ENCODE data around the gene IFNAR2. TPM values are rescaled to one million over a fixed set of nuclear protein-coding genes. Genes with fewer than 3 reads are reported as not detected.

Gene IFNAR2
- 10 to 100 TPM; 41.4 to 61.7 (median 50.8) TPM for polyA plus RNA-seq (ENCODE audit: low read depth in 6 of 6)

DNA sequence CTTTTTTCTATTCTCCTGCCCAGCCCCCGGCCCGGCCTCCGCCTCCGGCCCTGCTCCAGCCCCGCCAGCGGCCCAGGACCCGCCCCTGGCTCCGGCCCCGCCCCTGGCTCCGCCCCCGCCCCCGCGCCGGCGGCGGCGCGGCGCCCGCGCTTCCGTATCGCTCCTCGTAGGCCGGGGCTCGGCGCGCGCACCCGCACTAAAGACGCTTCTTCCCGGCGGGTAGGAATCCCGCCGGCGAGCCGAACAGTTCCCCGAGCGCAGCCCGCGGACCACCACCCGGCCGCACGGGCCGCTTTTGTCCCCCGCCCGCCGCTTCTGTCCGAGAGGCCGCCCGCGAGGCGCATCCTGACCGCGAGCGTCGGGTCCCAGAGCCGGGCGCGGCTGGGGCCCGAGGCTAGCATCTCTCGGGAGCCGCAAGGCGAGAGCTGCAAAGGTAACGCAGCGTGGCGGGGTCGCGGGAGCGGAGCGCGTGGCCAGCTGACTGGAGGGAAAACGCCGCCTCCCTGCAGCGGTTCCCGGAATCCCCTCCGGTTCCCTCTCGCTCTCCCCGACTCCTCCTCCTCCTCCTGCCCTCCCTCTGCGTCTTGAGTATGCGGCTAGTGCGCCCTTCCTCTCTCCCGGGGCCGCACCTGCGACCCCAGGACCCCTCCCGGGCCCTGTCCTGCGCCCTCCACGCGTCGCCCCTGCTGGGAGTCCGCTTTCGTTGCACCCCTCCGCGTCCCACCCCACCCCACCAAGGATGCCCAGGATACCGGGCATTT, at the start of gene IFNAR2:
Gene IFNAR2, plus strand, starts transcription at position 155 of the 761 bp plus-strand sequence. CDS start 11,985 bp downstream, outside the sequence.
- Mint-ChIP-seq H3K4me1 (peaks cover 36 to 49% (median 43%) of the 10 kb centered on the region in 3 donors), H3K36me3 (peaks cover 7 to 10% of the 10 kb centered on the region in 2 donors), H3K27ac (peak within 1 kb of the TSS; percentile 75 to 96 (median 92)), H3K27me3 (no peaks in the 10 kb centered on the region), H3K9me3 (no peaks in the 10 kb centered on the region), H3K4me3 (peak within 1 kb of the TSS; percentile 90 to 98 (median 92))
- peak; percentile 68 for DNase-seq
- peak; percentile 87 to 90 for ATAC-seq (ENCODE audit: low read depth in 2 of 2)

GRCh38 chr21:33185852-33186251, 43.9 kb upstream of the IFNAR2 start:
- no peak for ATAC-seq (ENCODE audit: low read depth in 2 of 2)
- peaks cover 0 to 7% of the 10 kb centered on the region in 2 donors for H3K36me3 Mint-ChIP-seq
- peaks cover 4 to 18% (median 11%) of the 10 kb centered on the region in 3 donors for H3K4me1 Mint-ChIP-seq
- H3K9me3 Mint-ChIP-seq, result peaks cover 0 to 6% (median 2%) of the 10 kb centered on the region in 7 donors
- no peak for DNase-seq
- peaks cover 23 to 40% (median 31%) of the 10 kb centered on the region in 3 donors for H3K27me3 Mint-ChIP-seq
- H3K27ac Mint-ChIP-seq, result peak overlapping the region in 1 of 6 donors; percentile 27
- peak overlapping the region in 5 of 8 donors; percentile 1 to 48 (median 12) for H3K4me3 Mint-ChIP-seq

DNA sequence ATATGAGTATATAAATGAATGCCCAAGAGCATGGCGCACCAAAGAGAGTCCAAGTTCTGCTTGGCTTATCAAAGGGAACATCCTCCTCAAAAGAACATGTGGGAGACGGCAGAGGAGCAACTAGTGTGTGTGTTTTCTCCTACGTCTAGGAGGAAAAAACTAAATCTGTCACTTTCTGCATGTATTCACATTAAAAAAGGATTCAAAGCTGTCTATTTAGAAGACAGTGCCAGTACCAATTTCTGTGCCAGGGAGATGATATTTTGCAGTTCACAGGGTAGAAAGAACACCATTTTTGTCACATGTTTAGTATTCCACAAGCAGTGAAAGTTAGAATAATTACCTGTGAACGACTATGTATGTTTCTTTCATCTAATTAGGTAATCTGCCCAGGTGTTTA, 42.5 kb upstream of the IFNAR2 start:
- H3K4me3 Mint-ChIP-seq, result no peak overlapping the region
- no peak overlapping the region for H3K27ac Mint-ChIP-seq
- ATAC-seq (ENCODE audit: low read depth in 2 of 2), result no peak
- H3K9me3 Mint-ChIP-seq, result peaks cover 0 to 11% (median 3%) of the 10 kb centered on the region in 7 donors
- peaks cover 0 to 7% of the 10 kb centered on the region in 2 donors for H3K36me3 Mint-ChIP-seq
- peaks cover 19 to 34% (median 31%) of the 10 kb centered on the region in 3 donors for H3K27me3 Mint-ChIP-seq
- peaks cover 4 to 18% (median 17%) of the 10 kb centered on the region in 3 donors for H3K4me1 Mint-ChIP-seq
- no peak for DNase-seq

DNA sequence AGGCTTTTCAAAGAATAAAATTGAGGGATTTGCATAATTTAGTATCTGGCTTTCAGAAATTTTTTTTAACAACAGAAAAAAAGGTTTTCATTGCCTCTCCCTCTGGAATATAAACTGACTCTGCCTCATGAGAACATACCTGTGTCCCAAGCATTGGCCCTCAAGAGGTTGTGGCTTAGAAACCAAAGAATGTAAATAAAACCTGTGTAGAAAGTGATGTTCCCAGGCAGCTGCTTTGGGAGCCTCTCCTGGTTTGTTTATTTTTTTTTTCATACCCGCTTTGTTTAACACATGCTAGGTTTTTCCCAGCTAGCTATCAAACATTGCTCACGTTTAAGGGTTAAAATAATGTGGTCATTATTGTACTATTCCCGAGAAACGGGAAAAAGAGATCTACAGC, 40.5 kb upstream of the IFNAR2 start:
- DNase-seq (no peak), ATAC-seq (ENCODE audit: low read depth in 2 of 2) (no peak)
- Mint-ChIP-seq H3K27ac (no peak overlapping the region), H3K27me3 (peaks cover 13 to 31% (median 22%) of the 10 kb centered on the region in 3 donors), H3K9me3 (peaks cover 0 to 11% (median 5%) of the 10 kb centered on the region in 7 donors), H3K4me1 (peaks cover 4 to 24% (median 20%) of the 10 kb centered on the region in 3 donors), H3K4me3 (no peak overlapping the region), H3K36me3 (peaks cover 0 to 1% of the 10 kb centered on the region in 2 donors)

DNA sequence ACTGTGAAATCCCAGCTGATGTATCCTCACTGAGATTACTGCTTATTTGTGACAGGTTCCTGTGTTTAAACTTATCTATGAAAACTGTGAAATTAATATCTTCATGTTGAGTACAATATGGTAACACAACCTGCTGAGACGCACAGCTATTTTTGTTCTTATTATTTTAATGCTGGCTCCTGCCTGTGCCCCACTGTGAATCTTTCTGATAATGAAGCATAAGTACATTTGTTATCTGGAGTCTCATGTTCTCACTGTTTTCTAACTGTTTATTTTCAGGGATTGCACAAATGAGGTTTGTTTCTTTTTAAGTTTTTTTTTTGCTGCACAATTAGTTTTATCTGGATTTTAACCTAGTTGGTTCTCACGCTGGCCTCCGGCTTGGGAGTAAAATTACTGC, 39.9 kb upstream of the IFNAR2 start:
- Mint-ChIP-seq H3K4me3 (no peak overlapping the region), H3K27ac (no peak overlapping the region), H3K27me3 (peaks cover 11 to 33% (median 22%) of the 10 kb centered on the region in 3 donors), H3K9me3 (peaks cover 0 to 11% (median 5%) of the 10 kb centered on the region in 7 donors), H3K36me3 (no peaks in the 10 kb centered on the region), H3K4me1 (peaks cover 4 to 24% (median 20%) of the 10 kb centered on the region in 3 donors)
- no peak for DNase-seq
- ATAC-seq (ENCODE audit: low read depth in 2 of 2), result no peak

DNA sequence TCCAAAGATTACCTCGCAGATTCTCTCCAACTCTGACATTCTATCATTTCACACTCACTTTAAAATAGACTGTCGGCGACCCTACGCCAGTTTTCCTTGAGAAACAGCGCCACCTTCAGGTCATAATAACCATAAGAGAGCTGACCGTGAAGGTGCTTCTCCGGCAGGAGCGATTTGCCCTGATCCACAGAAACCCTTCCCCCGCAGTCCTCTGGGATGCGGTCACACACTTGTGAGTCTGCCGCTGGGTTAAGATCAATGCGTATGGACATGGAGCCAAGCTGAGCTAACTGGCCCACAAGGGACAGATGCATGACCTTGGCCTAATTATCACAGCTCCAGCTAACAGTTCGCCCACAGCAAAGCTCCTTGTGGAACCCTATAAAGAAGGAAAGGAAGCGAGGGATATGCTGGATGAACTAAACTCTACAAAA, 32.8 kb upstream of the IFNAR2 start:
- DNase-seq (peak; percentile 42), ATAC-seq (ENCODE audit: low read depth in 2 of 2) (peak; percentile 31 to 44)
- H3K4me1 Mint-ChIP-seq, result peaks cover 10 to 27% (median 24%) of the 10 kb centered on the region in 3 donors
- H3K27me3 Mint-ChIP-seq, result peaks cover 6 to 13% (median 6%) of the 10 kb centered on the region in 3 donors
- H3K36me3 Mint-ChIP-seq, result no peaks in the 10 kb centered on the region
- peaks cover 0 to 2% (median 0%) of the 10 kb centered on the region in 7 donors for H3K9me3 Mint-ChIP-seq
- peak overlapping the region in 1 of 8 donors; percentile 22 for H3K4me3 Mint-ChIP-seq
- no peak overlapping the region for H3K27ac Mint-ChIP-seq

DNA sequence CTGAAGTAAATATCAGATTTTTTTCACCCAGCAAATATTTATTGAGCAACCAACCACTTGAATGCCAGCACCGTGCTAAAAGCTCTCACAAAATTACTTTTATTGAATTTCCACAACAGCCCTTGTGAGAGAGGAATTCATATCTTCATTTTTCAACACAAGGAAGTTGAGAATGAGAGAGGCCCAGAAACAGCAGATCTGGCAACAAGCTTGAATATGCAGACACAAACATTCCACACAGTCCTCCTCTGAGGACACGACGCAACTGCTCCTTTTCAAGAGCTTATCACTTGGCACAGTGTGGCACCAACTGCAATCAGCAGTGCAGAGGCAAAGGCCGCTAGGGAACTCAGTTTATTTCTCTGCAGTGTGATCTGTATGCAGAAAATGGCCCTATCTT, 32.2 kb upstream of the IFNAR2 start:
- H3K4me1 Mint-ChIP-seq, result peaks cover 10 to 27% (median 24%) of the 10 kb centered on the region in 3 donors
- no peaks in the 10 kb centered on the region for H3K36me3 Mint-ChIP-seq
- ATAC-seq (ENCODE audit: low read depth in 2 of 2) (no peak), DNase-seq (no peak)
- H3K4me3 Mint-ChIP-seq, result no peak overlapping the region
- peaks cover 0 to 2% (median 0%) of the 10 kb centered on the region in 7 donors for H3K9me3 Mint-ChIP-seq
- no peak overlapping the region for H3K27ac Mint-ChIP-seq
- H3K27me3 Mint-ChIP-seq, result peaks cover 6 to 13% (median 6%) of the 10 kb centered on the region in 3 donors

- H3K27ac Mint-ChIP-seq, result peak overlapping the region in 1 of 6 donors; percentile 94
These were observed 31.2 kb upstream of the IFNAR2 start for GRCh38 chr21:33198346-33199099.

GRCh38 chr21:33199100-33199464, 30.7 kb upstream of the IFNAR2 start:
- H3K4me1 Mint-ChIP-seq, result peaks cover 16 to 29% (median 28%) of the 10 kb centered on the region in 3 donors
- H3K9me3 Mint-ChIP-seq, result no peaks in the 10 kb centered on the region
- H3K36me3 Mint-ChIP-seq, result no peaks in the 10 kb centered on the region
- H3K4me3 Mint-ChIP-seq, result no peak overlapping the region
- peaks cover 6 to 9% (median 6%) of the 10 kb centered on the region in 3 donors for H3K27me3 Mint-ChIP-seq
- ATAC-seq (ENCODE audit: low read depth in 2 of 2) (no peak), DNase-seq (no peak)
- no peak overlapping the region for H3K27ac Mint-ChIP-seq

More at GRCh38 chr21:33198346-33199099, 31.2 kb upstream of the IFNAR2 start:
- Mint-ChIP-seq H3K4me3 (no peak overlapping the region), H3K4me1 (peaks cover 11 to 29% (median 26%) of the 10 kb centered on the region in 3 donors), H3K27me3 (peaks cover 6 to 9% (median 6%) of the 10 kb centered on the region in 3 donors), H3K36me3 (no peaks in the 10 kb centered on the region), H3K9me3 (no peaks in the 10 kb centered on the region)
- DNase-seq (no peak), ATAC-seq (ENCODE audit: low read depth in 2 of 2) (no peak)

- no peaks in the 10 kb centered on the region for H3K36me3 Mint-ChIP-seq
- H3K4me3 Mint-ChIP-seq, result no peak overlapping the region
- H3K9me3 Mint-ChIP-seq, result no peaks in the 10 kb centered on the region
- H3K27me3 Mint-ChIP-seq, result peaks cover 6 to 8% (median 6%) of the 10 kb centered on the region in 3 donors
- DNase-seq (peak; percentile 80), ATAC-seq (ENCODE audit: low read depth in 2 of 2) (peak; percentile 93)
- peak overlapping the region in 3 of 6 donors; percentile 57 to 74 (median 65) for H3K27ac Mint-ChIP-seq
- peaks cover 18 to 32% (median 31%) of the 10 kb centered on the region in 3 donors for H3K4me1 Mint-ChIP-seq
These were observed 30.1 kb upstream of the IFNAR2 start for GRCh38 chr21:33199516-33200217.

- ATAC-seq (ENCODE audit: low read depth in 2 of 2) (no peak), DNase-seq (no peak)
- peaks cover 33 to 50% (median 47%) of the 10 kb centered on the region in 3 donors for H3K4me1 Mint-ChIP-seq
- peak overlapping the region in 3 of 6 donors; percentile 40 to 75 (median 74) for H3K27ac Mint-ChIP-seq
- no peaks in the 10 kb centered on the region for H3K27me3 Mint-ChIP-seq
- H3K4me3 Mint-ChIP-seq, result no peak overlapping the region
- H3K9me3 Mint-ChIP-seq, result no peaks in the 10 kb centered on the region
- H3K36me3 Mint-ChIP-seq, result no peaks in the 10 kb centered on the region
These were observed 27.8 kb upstream of the IFNAR2 start for GRCh38 chr21:33201956-33202355.

DNA sequence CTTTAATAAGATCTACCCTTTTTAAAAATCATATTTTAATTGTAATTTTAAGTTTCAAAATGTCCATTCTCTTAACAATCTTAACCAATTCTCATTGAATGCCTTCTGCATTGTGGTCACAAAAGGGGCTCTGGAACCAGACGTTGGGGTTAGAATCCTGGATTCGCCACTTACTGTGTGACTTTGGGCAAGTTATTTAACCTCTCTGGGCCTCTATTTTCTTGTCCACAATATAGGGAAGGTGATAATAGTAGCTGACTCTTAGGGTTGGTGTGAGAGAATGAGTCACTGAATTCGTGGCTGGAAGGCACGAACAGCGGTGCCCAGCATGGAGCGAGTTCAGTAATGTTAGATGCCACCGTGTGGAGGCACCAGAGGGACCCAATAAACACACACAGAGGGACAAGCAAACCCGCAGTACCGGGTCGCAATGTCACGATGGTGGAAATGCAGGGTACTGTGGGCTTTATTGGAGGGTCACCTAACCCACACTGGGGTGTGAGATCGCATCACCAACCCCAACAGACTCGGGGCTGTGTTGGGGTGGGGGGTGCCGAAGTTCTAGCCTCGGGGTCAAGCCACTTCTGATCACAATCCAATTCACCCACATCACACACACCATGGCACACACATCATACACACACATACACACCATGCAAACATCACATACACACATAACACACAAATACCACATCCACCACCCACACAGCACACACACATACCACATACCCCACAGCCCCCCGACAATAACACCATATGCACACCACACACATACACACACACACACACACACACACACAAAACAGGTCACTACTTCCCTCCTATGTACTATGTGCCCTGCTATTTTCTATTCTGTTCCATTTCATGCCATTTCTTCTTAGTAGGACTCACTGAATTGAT, 27.0 kb upstream of the IFNAR2 start:
- H3K27me3 Mint-ChIP-seq, result no peaks in the 10 kb centered on the region
- H3K27ac Mint-ChIP-seq, result peak overlapping the region in 5 of 6 donors; percentile 40 to 81 (median 52)
- peaks cover 0 to under 1% of the 10 kb centered on the region in 2 donors for H3K36me3 Mint-ChIP-seq
- no peaks in the 10 kb centered on the region for H3K9me3 Mint-ChIP-seq
- H3K4me1 Mint-ChIP-seq, result peaks cover 39 to 55% (median 53%) of the 10 kb centered on the region in 3 donors
- H3K4me3 Mint-ChIP-seq, result peak overlapping the region in 1 of 8 donors; percentile 42
- DNase-seq (no peak), ATAC-seq (ENCODE audit: low read depth in 2 of 2) (no peak)
